H9 (cell line): Measurements from ENCODE around the gene SRF. TPM values are rescaled to one million over a fixed set of nuclear protein-coding genes. Genes with fewer than 3 reads are reported as not detected.

Experiments
- DNase-seq: peaks from one replicate; pipeline ENCODE4 v3.0.0-alpha.2; 2017
- H2AFZ ChIP-seq: one replicate; pipeline ENCODE4 v1.6.1; 2013; ENCODE audit warnings: mild to moderate bottlenecking, low read length, control low read depth, moderate library complexity
- H2AK5ac ChIP-seq: 2 replicates; pipeline ENCODE4 v1.6.1; 2013; ENCODE audit warnings: low read length, control low read depth, mixed read lengths; ENCODE audit not compliant: insufficient read length
- H2BK120ac ChIP-seq: one replicate; pipeline ENCODE4 v1.6.1; 2013; ENCODE audit warnings: low read depth, mild to moderate bottlenecking, low read length, control low read depth, inconsistent platforms; ENCODE audit not compliant: poor library complexity, severe bottlenecking
- H2BK12ac ChIP-seq: 2 replicates; pipeline ENCODE4 v1.6.1; 2013; ENCODE audit warnings: low read length, control low read depth, mixed read lengths, low read depth; ENCODE audit not compliant: insufficient read length
- H2BK15ac ChIP-seq: 2 replicates; pipeline ENCODE4 v1.6.1; 2013; ENCODE audit warnings: low read depth, low read length, control low read depth
- H2BK20ac ChIP-seq: one replicate; pipeline ENCODE4 v1.6.1; 2013; ENCODE audit warnings: low read depth, mild to moderate bottlenecking, low read length, control low read depth, inconsistent platforms; ENCODE audit not compliant: poor library complexity, severe bottlenecking
- H2BK5ac ChIP-seq: 2 replicates; pipeline ENCODE4 v1.6.1; 2013; ENCODE audit warnings: low read length, control low read depth, mixed read lengths; ENCODE audit not compliant: insufficient read length
- H3K14ac ChIP-seq: 2 replicates; pipeline ENCODE4 v1.6.1; 2013; ENCODE audit warnings: low read length, control low read depth; ENCODE audit not compliant: insufficient read depth
- H3K18ac ChIP-seq: 2 replicates; pipeline ENCODE4 v1.6.1; 2013; ENCODE audit warnings: low read depth, mild to moderate bottlenecking, mixed read lengths, low read length, control low read depth; ENCODE audit not compliant: insufficient read length
- H3K23ac ChIP-seq: 2 replicates; pipeline ENCODE4 v1.6.1; 2013; ENCODE audit warnings: low read length, control low read depth, mixed read lengths, low read depth; ENCODE audit not compliant: insufficient read length
- H3K23me2 ChIP-seq: 2 replicates; pipeline ENCODE4 v1.6.1; 2013; ENCODE audit warnings: low read depth, mild to moderate bottlenecking, mixed read lengths, low read length, control low read depth; ENCODE audit not compliant: insufficient read length, poor library complexity, severe bottlenecking
- H3K27ac ChIP-seq: 2 replicates; pipeline ENCODE4 v1.5.1; 2013; ENCODE audit warnings: low read length, control low read depth, mixed read lengths, low read depth; ENCODE audit not compliant: insufficient read length
- H3K27me3 ChIP-seq: 2 replicates; pipeline ENCODE4 v1.6.1; 2013; ENCODE audit warnings: low read length, control low read depth, inconsistent platforms; ENCODE audit not compliant: insufficient read depth
- H3K4ac ChIP-seq: 2 replicates; pipeline ENCODE4 v1.6.1; 2013; ENCODE audit warnings: low read depth, mild to moderate bottlenecking, control low read depth, inconsistent platforms, low read length, moderate library complexity
- H3K4me1 ChIP-seq: 2 replicates; pipeline ENCODE4 v1.6.1; 2013; ENCODE audit warnings: low read length, control low read depth, inconsistent platforms; ENCODE audit not compliant: insufficient read depth
- H3K4me2 ChIP-seq: 2 replicates; pipeline ENCODE4 v1.6.1; 2013; ENCODE audit warnings: low read length, control low read depth, mixed read lengths; ENCODE audit not compliant: insufficient read length, insufficient read depth
- H3K56ac ChIP-seq: 2 replicates; pipeline ENCODE4 v1.6.1; 2013; ENCODE audit warnings: low read depth, mild to moderate bottlenecking, mixed read lengths, low read length, control low read depth; ENCODE audit not compliant: insufficient read length
- H3K79me1 ChIP-seq: 2 replicates; pipeline ENCODE4 v1.6.1; 2013; ENCODE audit warnings: low read depth, mild to moderate bottlenecking, moderate library complexity, low read length, control low read depth, inconsistent platforms; ENCODE audit not compliant: insufficient read depth, poor library complexity, severe bottlenecking
- H3K79me2 ChIP-seq: 2 replicates; pipeline ENCODE4 v1.6.1; 2013; ENCODE audit warnings: low read length, control low read depth, inconsistent platforms; ENCODE audit not compliant: insufficient read depth
- H3K9ac ChIP-seq: 2 replicates; pipeline ENCODE4 v1.6.1; 2013; ENCODE audit warnings: low read length, control low read depth, mixed read lengths; ENCODE audit not compliant: insufficient read length; ENCODE audit errors: extremely low read depth
- H3K9me3 ChIP-seq: one replicate; pipeline ENCODE4 v1.6.1; 2013; ENCODE audit warnings: low read depth, low read length, inconsistent platforms; ENCODE audit not compliant: control insufficient read depth
- H3T11ph ChIP-seq: one replicate; pipeline ENCODE4 v1.6.1; 2013; ENCODE audit warnings: mild to moderate bottlenecking, low read length, control low read depth, inconsistent platforms
- H4K20me1 ChIP-seq: one replicate; pipeline ENCODE4 v1.6.1; 2013; ENCODE audit not compliant: control insufficient read depth, insufficient read length, insufficient read depth
- H4K5ac ChIP-seq: 2 replicates; pipeline ENCODE4 v1.6.1; 2013; ENCODE audit warnings: low read depth, mild to moderate bottlenecking, mixed read lengths, low read length, control low read depth; ENCODE audit not compliant: insufficient read length
- H4K8ac ChIP-seq: replicated peaks from 2 replicates; pipeline ENCODE4 v1.6.1; 2013; ENCODE audit warnings: low read length, control low read depth, mixed read lengths, low read depth; ENCODE audit not compliant: insufficient read length
- H4K91ac ChIP-seq: 2 replicates; pipeline ENCODE4 v1.6.1; 2013; ENCODE audit warnings: low read depth, mild to moderate bottlenecking, moderate library complexity, mixed read lengths, low read length, control low read depth; ENCODE audit not compliant: insufficient read length
- H3K27ac Mint-ChIP-seq, 3 experiments: 2 replicates in 2 of 3; 3 replicates in 1 of 3; pipeline ENCODE4 v1.8.0; 2020 to 2021; ENCODE audit warnings: mixed read lengths in 3 of 3, mild to moderate bottlenecking in 1 of 3, moderate library complexity in 1 of 3
- H3K27me3 Mint-ChIP-seq: 2 replicates; pipeline ENCODE4 v1.8.0; 2021; ENCODE audit warnings: low read depth, mild to moderate bottlenecking, moderate library complexity, mixed read lengths
- H3K36me3 Mint-ChIP-seq, 3 experiments: 2 replicates in 2 of 3; 3 replicates in 1 of 3; pipeline ENCODE4 v1.8.0; 2020 to 2021; ENCODE audit warnings: low read depth in 3 of 3, mixed read lengths in 3 of 3; ENCODE audit not compliant: insufficient read depth in 1 of 3
- H3K4me1 Mint-ChIP-seq, 2 experiments: 2 replicates each; pipeline ENCODE4 v1.8.0; 2020; ENCODE audit warnings: mixed read lengths in 2 of 2
- H3K4me3 Mint-ChIP-seq, 2 experiments: 2 replicates in 1 of 2; 3 replicates in 1 of 2; pipeline ENCODE4 v1.8.0; 2020 to 2021; ENCODE audit warnings: mild to moderate bottlenecking in 2 of 2, mixed read lengths in 2 of 2, moderate library complexity in 1 of 2
- H3K9me3 Mint-ChIP-seq, 2 experiments: 2 replicates in 1 of 2; 3 replicates in 1 of 2; pipeline ENCODE4 v1.8.0; 2020; ENCODE audit warnings: mild to moderate bottlenecking in 2 of 2, mixed read lengths in 2 of 2, moderate library complexity in 1 of 2
- CTCF ChIP-seq: fragments of 200-600 bp; sonication (generic); conservative IDR thresholded peaks from 3 replicates; pipeline ENCODE4 v1.8.0; 2021; ENCODE audit warnings: antibody characterized with exemption, mild to moderate bottlenecking
- WGBS: extraction: QIAGEN DNeasy Blood & Tissue Kit; methylation state at CpG from one replicate; pipeline ENCODE4 v1.1.7; 2013; ENCODE audit warnings: missing lambda C conversion rate, low lambda C conversion rate, mixed read lengths; ENCODE audit not compliant: insufficient read length; ENCODE audit errors: extremely low coverage; 5-methylcytosine and 5-hydroxymethylcytosine counted together
- total RNA-seq: library from RNA; stranded (reverse); gene quantifications from 2 replicates; pipeline ENCODE4 v1.2.1, GENCODE V29; 2021

The SRF gene
- total RNA-seq, 1 experiment from 2014 or later, result 57.5 TPM

- Histone ChIP-seq H3K9ac (no peak overlapping the region), H3K18ac (no peak overlapping the region), H2BK15ac (no peak overlapping the region), H2BK120ac (no peak overlapping the region), H3K9me3 (no peaks in the 10 kb centered on the region), H4K20me1 (no peaks in the 10 kb centered on the region), H3K14ac (no peak overlapping the region), H3K79me1 (peaks cover 4% of the 10 kb centered on the region), H4K91ac (no peak overlapping the region), H3K79me2 (peaks cover 2% of the 10 kb centered on the region; the same call in 1 of the 2 replicates), H2BK12ac (no peak overlapping the region), H3K27me3 (no peaks in the 10 kb centered on the region), H4K8ac (no peak overlapping the region), H3K4me2 (no peak overlapping the region), H3K4ac (no peak overlapping the region), H3T11ph (no peak overlapping the region), H2BK20ac (no peak overlapping the region), H4K5ac (no peak overlapping the region), H3K56ac (no peak overlapping the region), H3K23ac (no peak overlapping the region), H3K4me1 (peaks cover 4% of the 10 kb centered on the region; the same call in 1 of the 2 replicates), H2AFZ (no peak overlapping the region), H2AK5ac (no peak overlapping the region), H2BK5ac (no peak overlapping the region), H3K27ac (no peak overlapping the region), H3K23me2 (peaks cover 14% of the 10 kb centered on the region)
- peaks cover 38 to 56% (median 55%) of the 10 kb centered on the region in 3 experiments for H3K36me3 Mint-ChIP-seq
- H3K4me3 Mint-ChIP-seq, result no peak overlapping the region
- no peaks in the 10 kb centered on the region for H3K9me3 Mint-ChIP-seq
- H3K27ac Mint-ChIP-seq, result no peak overlapping the region; a peak in 1 of 7 replicates
- H3K4me1 Mint-ChIP-seq, result peaks cover 27 to 28% of the 10 kb centered on the region in 2 experiments
- TF ChIP-seq CTCF, result no peak
- peaks cover 3% of the 10 kb centered on the region for H3K27me3 Mint-ChIP-seq
- WGBS, result no CpG with 5 or more reads among the region's 11 CpGs
- no peak for DNase-seq
Observed at GRCh38 chr6:43175676-43176422, 4.8 kb downstream of the SRF start.
